ENCODE measurements around the gene KCNT2.

KCNT2 gene

GRCh38 chr1:196628838-196629237 is 20.6 kb upstream of the KCNT2 start:
- H2AK5ac ChIP-seq (ENCODE audit: low read length, severe bottlenecking) = no peak overlapping the region
- DNase-seq = no peak
- H3K4me2 ChIP-seq (ENCODE audit: low read length, poor library complexity, severe bottlenecking) = no peak overlapping the region
- H3K23ac ChIP-seq (ENCODE audit: low read length in 2 of 2) = no peak overlapping the region
- peaks cover 13% of the 10 kb centered on the region for H3K9me3 ChIP-seq (ENCODE audit: control insufficient read depth, low read length)
- H3K27me3 ChIP-seq (ENCODE audit: control insufficient read depth in 1 of 2, insufficient read depth in 1 of 2, low read length in 2 of 2) = no peaks in the 10 kb centered on the region
- H4K8ac ChIP-seq (ENCODE audit: low read length) = no peak overlapping the region
- no peak overlapping the region for H3K14ac ChIP-seq (ENCODE audit: low read length in 2 of 2)
- over 99% methylated on average over 3 of the region's 3 CpGs for WGBS
- H3K36me3 ChIP-seq (ENCODE audit: control insufficient read depth in 1 of 2, insufficient read depth in 2 of 2, low read depth in 1 of 2, low read length in 2 of 2) = no peaks in the 10 kb centered on the region
- no peak overlapping the region for H3K4ac ChIP-seq (ENCODE audit: low read depth in 1 of 2, low read length in 2 of 2)
- H2AFZ ChIP-seq (ENCODE audit: low read depth, low read length) = no peak overlapping the region
- H3K4me1 ChIP-seq (ENCODE audit: control insufficient read depth, insufficient read depth, low read depth, low read length) = no peaks in the 10 kb centered on the region
- H3K18ac ChIP-seq (ENCODE audit: low read depth in 1 of 2, low read length in 2 of 2) = no peak overlapping the region
- H3K27ac ChIP-seq (ENCODE audit: low read length, poor library complexity, severe bottlenecking) = no peak overlapping the region
- H3K79me1 ChIP-seq (replicated peaks; ENCODE audit: low read length, poor library complexity, severe bottlenecking) = no peaks in the 10 kb centered on the region
- no peak overlapping the region for H2BK120ac ChIP-seq (ENCODE audit: low read depth, low read length)
- H3K9ac ChIP-seq (ENCODE audit: low read length) = no peak overlapping the region
- no peak overlapping the region for H2BK12ac ChIP-seq (ENCODE audit: low read length in 2 of 2)
- no peak overlapping the region for H2BK15ac ChIP-seq (ENCODE audit: low read depth, poor library complexity, severe bottlenecking)
- H2BK5ac ChIP-seq (ENCODE audit: low read depth, low read length, poor library complexity, severe bottlenecking) = no peak overlapping the region
- H4K91ac ChIP-seq (ENCODE audit: low read length) = no peak overlapping the region
- no peak overlapping the region for H3K4me3 ChIP-seq (ENCODE audit: insufficient read depth in 1 of 2, low read depth in 1 of 2, low read length in 2 of 2)

- Histone ChIP-seq H2AK5ac (ENCODE audit: low read length, severe bottlenecking) (no peak overlapping the region), H3K14ac (ENCODE audit: low read length in 2 of 2) (no peak overlapping the region), H2BK15ac (ENCODE audit: low read depth, poor library complexity, severe bottlenecking) (no peak overlapping the region), H3K27me3 (ENCODE audit: control insufficient read depth in 1 of 2, insufficient read depth in 1 of 2, low read length in 2 of 2) (no peaks in the 10 kb centered on the region), H3K4ac (ENCODE audit: low read depth in 1 of 2, low read length in 2 of 2) (no peak overlapping the region), H2BK12ac (ENCODE audit: low read length in 2 of 2) (no peak overlapping the region), H3K9me3 (ENCODE audit: control insufficient read depth, low read length) (peaks cover under 1% of the 10 kb centered on the region), H3K23ac (ENCODE audit: low read length in 2 of 2) (no peak overlapping the region), H4K91ac (ENCODE audit: low read length) (no peak overlapping the region), H3K36me3 (ENCODE audit: control insufficient read depth in 1 of 2, insufficient read depth in 2 of 2, low read depth in 1 of 2, low read length in 2 of 2) (no peaks in the 10 kb centered on the region), H4K8ac (ENCODE audit: low read length) (no peak overlapping the region), H3K4me2 (ENCODE audit: low read length, poor library complexity, severe bottlenecking) (no peak overlapping the region), H2BK5ac (ENCODE audit: low read depth, low read length, poor library complexity, severe bottlenecking) (no peak overlapping the region), H2AFZ (ENCODE audit: low read depth, low read length) (no peak overlapping the region), H3K79me1 (replicated peaks; ENCODE audit: low read length, poor library complexity, severe bottlenecking) (no peaks in the 10 kb centered on the region), H2BK120ac (ENCODE audit: low read depth, low read length) (no peak overlapping the region), H3K27ac (ENCODE audit: low read length, poor library complexity, severe bottlenecking) (no peak overlapping the region), H3K9ac (ENCODE audit: low read length) (no peak overlapping the region), H3K4me1 (ENCODE audit: control insufficient read depth, insufficient read depth, low read depth, low read length) (no peaks in the 10 kb centered on the region), H3K18ac (ENCODE audit: low read depth in 1 of 2, low read length in 2 of 2) (no peak overlapping the region), H3K4me3 (ENCODE audit: insufficient read depth in 1 of 2, low read depth in 1 of 2, low read length in 2 of 2) (no peak overlapping the region)
- DNase-seq = no peak
- no CpG with 5 or more reads among the region's 1 CpG for WGBS
Measured at GRCh38 chr1:196623079-196623478, 14.8 kb upstream of the KCNT2 start.

GRCh38 chr1:196619721-196620120 is 11.5 kb upstream of the KCNT2 start:
- no peak overlapping the region for H2AFZ ChIP-seq (ENCODE audit: low read depth, low read length)
- no peak overlapping the region for H4K8ac ChIP-seq (ENCODE audit: low read length)
- H3K4me2 ChIP-seq (ENCODE audit: low read length, poor library complexity, severe bottlenecking) = no peak overlapping the region
- WGBS = 100% methylated on average over 2 of the region's 2 CpGs
- H2BK12ac ChIP-seq (ENCODE audit: low read length in 2 of 2) = no peak overlapping the region
- H2BK120ac ChIP-seq (ENCODE audit: low read depth, low read length) = no peak overlapping the region
- no peaks in the 10 kb centered on the region for H3K79me1 ChIP-seq (replicated peaks; ENCODE audit: low read length, poor library complexity, severe bottlenecking)
- H2AK5ac ChIP-seq (ENCODE audit: low read length, severe bottlenecking) = no peak overlapping the region
- H3K36me3 ChIP-seq (ENCODE audit: control insufficient read depth in 1 of 2, insufficient read depth in 2 of 2, low read depth in 1 of 2, low read length in 2 of 2) = no peaks in the 10 kb centered on the region
- H2BK15ac ChIP-seq (ENCODE audit: low read depth, poor library complexity, severe bottlenecking) = no peak overlapping the region
- no peak overlapping the region for H3K27ac ChIP-seq (ENCODE audit: low read length, poor library complexity, severe bottlenecking)
- H3K4me1 ChIP-seq (ENCODE audit: control insufficient read depth, insufficient read depth, low read depth, low read length) = no peaks in the 10 kb centered on the region
- no peak overlapping the region for H3K18ac ChIP-seq (ENCODE audit: low read depth in 1 of 2, low read length in 2 of 2)
- no peak overlapping the region for H4K91ac ChIP-seq (ENCODE audit: low read length)
- H3K27me3 ChIP-seq (ENCODE audit: control insufficient read depth in 1 of 2, insufficient read depth in 1 of 2, low read length in 2 of 2) = no peaks in the 10 kb centered on the region
- no peak overlapping the region for H3K9ac ChIP-seq (ENCODE audit: low read length)
- no peaks in the 10 kb centered on the region for H3K9me3 ChIP-seq (ENCODE audit: control insufficient read depth, low read length)
- DNase-seq = no peak
- H3K4ac ChIP-seq (ENCODE audit: low read depth in 1 of 2, low read length in 2 of 2) = no peak overlapping the region
- H3K14ac ChIP-seq (ENCODE audit: low read length in 2 of 2) = no peak overlapping the region
- H3K23ac ChIP-seq (ENCODE audit: low read length in 2 of 2) = no peak overlapping the region
- H2BK5ac ChIP-seq (ENCODE audit: low read depth, low read length, poor library complexity, severe bottlenecking) = no peak overlapping the region
- no peak overlapping the region for H3K4me3 ChIP-seq (ENCODE audit: insufficient read depth in 1 of 2, low read depth in 1 of 2, low read length in 2 of 2)

- Histone ChIP-seq H3K4me2 (ENCODE audit: low read length, poor library complexity, severe bottlenecking) (no peak overlapping the region), H4K91ac (ENCODE audit: low read length) (no peak overlapping the region), H2BK15ac (ENCODE audit: low read depth, poor library complexity, severe bottlenecking) (no peak overlapping the region), H3K79me1 (replicated peaks; ENCODE audit: low read length, poor library complexity, severe bottlenecking) (no peaks in the 10 kb centered on the region), H2BK12ac (ENCODE audit: low read length in 2 of 2) (no peak overlapping the region), H3K9me3 (ENCODE audit: control insufficient read depth, low read length) (no peaks in the 10 kb centered on the region), H3K4ac (ENCODE audit: low read depth in 1 of 2, low read length in 2 of 2) (no peak overlapping the region), H3K4me3 (ENCODE audit: insufficient read depth in 1 of 2, low read depth in 1 of 2, low read length in 2 of 2) (no peak overlapping the region), H3K36me3 (ENCODE audit: control insufficient read depth in 1 of 2, insufficient read depth in 2 of 2, low read depth in 1 of 2, low read length in 2 of 2) (no peaks in the 10 kb centered on the region), H3K14ac (ENCODE audit: low read length in 2 of 2) (no peak overlapping the region), H2BK120ac (ENCODE audit: low read depth, low read length) (no peak overlapping the region), H4K8ac (ENCODE audit: low read length) (no peak overlapping the region), H2AK5ac (ENCODE audit: low read length, severe bottlenecking) (no peak overlapping the region), H3K18ac (ENCODE audit: low read depth in 1 of 2, low read length in 2 of 2) (no peak overlapping the region), H3K27ac (ENCODE audit: low read length, poor library complexity, severe bottlenecking) (no peak overlapping the region), H3K4me1 (ENCODE audit: control insufficient read depth, insufficient read depth, low read depth, low read length) (peaks cover 3% of the 10 kb centered on the region), H3K27me3 (ENCODE audit: control insufficient read depth in 1 of 2, insufficient read depth in 1 of 2, low read length in 2 of 2) (no peaks in the 10 kb centered on the region), H3K23ac (ENCODE audit: low read length in 2 of 2) (no peak overlapping the region), H3K9ac (ENCODE audit: low read length) (no peak overlapping the region), H2AFZ (ENCODE audit: low read depth, low read length) (no peak overlapping the region), H2BK5ac (ENCODE audit: low read depth, low read length, poor library complexity, severe bottlenecking) (no peak overlapping the region)
- no peak for DNase-seq
- WGBS = 53% methylated on average over 2 of the region's 3 CpGs
Measured at GRCh38 chr1:196611873-196612272, 3.6 kb upstream of the KCNT2 start.

Measured in mesenchymal stem cell (in vitro differentiated cells and primary cell).